ENCODE data around the gene NUP42.
A peak's percentile ranks its signal among the peaks of the same experiment; 100 is the strongest.

DNA sequence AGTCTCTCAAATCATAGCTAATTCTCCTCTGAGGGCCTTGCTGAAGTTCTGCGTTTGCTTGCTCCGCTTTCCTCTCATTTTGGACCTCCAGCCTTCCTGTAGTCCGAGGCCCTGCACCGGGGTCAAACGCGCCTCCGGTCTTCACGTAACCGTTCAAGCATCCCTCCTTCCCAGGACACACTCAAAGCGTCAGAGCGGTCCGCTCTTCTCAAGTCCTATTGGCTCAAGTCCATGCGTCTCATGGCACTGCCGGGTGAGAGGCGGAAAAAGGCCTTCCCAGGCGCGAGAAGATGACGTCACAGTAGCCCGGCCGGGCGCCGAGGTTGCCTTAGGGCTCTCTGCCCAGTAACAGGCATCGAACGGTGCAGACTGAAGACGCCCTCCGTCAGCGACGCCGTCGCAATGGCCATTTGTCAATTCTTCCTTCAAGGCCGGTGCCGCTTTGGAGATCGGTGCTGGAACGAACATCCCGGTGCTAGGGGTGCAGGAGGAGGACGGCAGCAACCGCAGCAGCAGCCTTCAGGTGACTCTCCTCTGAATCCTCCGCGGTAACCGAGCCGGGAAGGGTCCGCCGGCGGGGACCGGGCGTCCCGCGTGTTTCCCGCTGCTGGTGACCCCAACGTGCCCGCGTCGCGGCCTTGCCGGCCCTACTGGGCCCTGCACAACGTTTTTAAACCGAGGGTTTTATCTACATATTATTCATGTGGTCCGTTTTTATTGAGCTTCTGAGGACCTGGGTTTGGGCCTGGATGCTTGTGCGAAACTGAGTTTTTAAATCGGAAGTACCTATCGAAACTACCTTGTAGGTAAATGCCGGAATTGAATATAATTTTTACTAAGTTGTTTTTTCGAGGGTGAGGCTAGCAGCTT, at the start of gene NUP42:
- TF ChIP-seq, protein P1, sequence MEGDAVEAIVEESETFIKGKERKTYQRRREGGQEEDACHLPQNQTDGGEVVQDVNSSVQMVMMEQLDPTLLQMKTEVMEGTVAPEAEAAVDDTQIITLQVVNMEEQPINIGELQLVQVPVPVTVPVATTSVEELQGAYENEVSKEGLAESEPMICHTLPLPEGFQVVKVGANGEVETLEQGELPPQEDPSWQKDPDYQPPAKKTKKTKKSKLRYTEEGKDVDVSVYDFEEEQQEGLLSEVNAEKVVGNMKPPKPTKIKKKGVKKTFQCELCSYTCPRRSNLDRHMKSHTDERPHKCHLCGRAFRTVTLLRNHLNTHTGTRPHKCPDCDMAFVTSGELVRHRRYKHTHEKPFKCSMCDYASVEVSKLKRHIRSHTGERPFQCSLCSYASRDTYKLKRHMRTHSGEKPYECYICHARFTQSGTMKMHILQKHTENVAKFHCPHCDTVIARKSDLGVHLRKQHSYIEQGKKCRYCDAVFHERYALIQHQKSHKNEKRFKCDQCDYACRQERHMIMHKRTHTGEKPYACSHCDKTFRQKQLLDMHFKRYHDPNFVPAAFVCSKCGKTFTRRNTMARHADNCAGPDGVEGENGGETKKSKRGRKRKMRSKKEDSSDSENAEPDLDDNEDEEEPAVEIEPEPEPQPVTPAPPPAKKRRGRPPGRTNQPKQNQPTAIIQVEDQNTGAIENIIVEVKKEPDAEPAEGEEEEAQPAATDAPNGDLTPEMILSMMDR (IDR thresholded peaks at IDR 0.05 in 8 of 11, conservative IDR thresholded peaks at IDR 0.05 in 3 of 11) = peak in 4 of 11 experiments; percentile 8 to 37 (median 13)
- peak; percentile 41 to 79 (median 42) for TF ChIP-seq POLR2A (IDR thresholded peaks at IDR 0.05)

Measured in spleen (tissue), 7 donors.